ENCODE results near the gene NCBP2L. TPM values are rescaled to one million over a fixed set of nuclear protein-coding genes. Genes with fewer than 3 reads are reported as not detected.
A peak's percentile ranks its signal among the peaks of the same experiment; 100 is the strongest.

Gene NCBP2L
- total RNA-seq, 1 donor from 2014 or later: not detected

- no peak for DNase-seq (ENCODE audit: low spot score in 2 of 2, unreplicated experiment in 2 of 2)
- Mint-ChIP-seq H3K27me3 (ENCODE audit: low read depth) (no peaks in the 10 kb centered on the region), H3K4me3 (no peak overlapping the region), H3K27ac (peak overlapping the region; percentile 39), H3K4me1 (peaks cover 43% of the 10 kb centered on the region), H3K9me3 (peaks cover 16% of the 10 kb centered on the region), H3K36me3 (no peaks in the 10 kb centered on the region)
- no peak for TF ChIP-seq CTCF (IDR thresholded peaks at IDR 0.05; ENCODE audit: unreplicated experiment)
Measured at GRCh38 chrX:107731831-107732502, 45.6 kb upstream of the NCBP2L start.

GRCh38 chrX:107733686-107734085, 43.8 kb upstream of the NCBP2L start:
- H3K9me3 Mint-ChIP-seq: peaks cover 12% of the 10 kb centered on the region
- no peaks in the 10 kb centered on the region for H3K36me3 Mint-ChIP-seq
- H3K4me3 Mint-ChIP-seq: no peak overlapping the region
- TF ChIP-seq CTCF (IDR thresholded peaks at IDR 0.05; ENCODE audit: unreplicated experiment): no peak
- DNase-seq (ENCODE audit: low spot score in 2 of 2, unreplicated experiment in 2 of 2): no peak
- peaks cover 5% of the 10 kb centered on the region for H3K27me3 Mint-ChIP-seq (ENCODE audit: low read depth)
- H3K4me1 Mint-ChIP-seq: peaks cover 36% of the 10 kb centered on the region
- no peak overlapping the region for H3K27ac Mint-ChIP-seq

GRCh38 chrX:107734646-107735045, 42.9 kb upstream of the NCBP2L start:
- Mint-ChIP-seq H3K27ac (no peak overlapping the region), H3K9me3 (peaks cover 12% of the 10 kb centered on the region), H3K27me3 (ENCODE audit: low read depth) (peaks cover 10% of the 10 kb centered on the region), H3K36me3 (no peaks in the 10 kb centered on the region), H3K4me1 (peaks cover 27% of the 10 kb centered on the region), H3K4me3 (no peak overlapping the region)
- TF ChIP-seq CTCF (IDR thresholded peaks at IDR 0.05; ENCODE audit: unreplicated experiment): no peak
- no peak for DNase-seq (ENCODE audit: low spot score in 2 of 2, unreplicated experiment in 2 of 2)

- peaks cover 7% of the 10 kb centered on the region for H3K9me3 Mint-ChIP-seq
Measured at GRCh38 chrX:107736781-107737531, 40.6 kb upstream of the NCBP2L start.

GRCh38 chrX:107738272-107738671, 39.3 kb upstream of the NCBP2L start:
- Mint-ChIP-seq H3K36me3 (no peaks in the 10 kb centered on the region), H3K27me3 (ENCODE audit: low read depth) (peaks cover 16% of the 10 kb centered on the region), H3K4me3 (no peak overlapping the region), H3K4me1 (peaks cover 10% of the 10 kb centered on the region), H3K27ac (no peak overlapping the region), H3K9me3 (peaks cover 7% of the 10 kb centered on the region)
- TF ChIP-seq CTCF (IDR thresholded peaks at IDR 0.05; ENCODE audit: unreplicated experiment): no peak
- DNase-seq (ENCODE audit: low spot score in 2 of 2, unreplicated experiment in 2 of 2): no peak

More at GRCh38 chrX:107736781-107737531, 40.6 kb upstream of the NCBP2L start:
- Mint-ChIP-seq H3K4me1 (peaks cover 12% of the 10 kb centered on the region), H3K36me3 (no peaks in the 10 kb centered on the region), H3K27me3 (ENCODE audit: low read depth) (peaks cover 14% of the 10 kb centered on the region), H3K27ac (no peak overlapping the region), H3K4me3 (no peak overlapping the region)
- no peak for DNase-seq (ENCODE audit: low spot score in 2 of 2, unreplicated experiment in 2 of 2)
- TF ChIP-seq CTCF (IDR thresholded peaks at IDR 0.05; ENCODE audit: unreplicated experiment): no peak

Data from mesothelial cell of epicardium (in vitro differentiated cells).